GM10248 (cell line): ENCODE measurements around the gene RAC2.

Experiments used
- CTCF ChIA-PET: fragments of 300-600 bp; sonication (Branson Sonifier 250); formaldehyde crosslinking; extraction: SDS; loops from one replicate; lab custom pipeline; 2021; ENCODE audit warnings: antibody characterized with exemption; lab: Yijun Ruan, JAX
- POLR2A ChIA-PET: fragments of 350-650 bp; sonication (Branson Sonifier 250); formaldehyde crosslinking; extraction: SDS; loops from one replicate; lab custom pipeline; 2020; ENCODE audit warnings: antibody characterized with exemption; lab: Yijun Ruan, JAX
- DNase-seq: peaks from one replicate; pipeline ENCODE4 v3.0.0; 2012; ENCODE audit errors: extremely low spot score
- TF ChIP-seq, protein P1 (sequence below): IDR thresholded peaks from 2 replicates; pipeline ENCODE4 v1.5.1; 2012; ENCODE audit warnings: mild to moderate bottlenecking, low read depth; ENCODE audit errors: extremely low read depth, missing control alignments, control extremely low read depth

Gene RAC2

GRCh38 chr22:37244922-37245722, 1.1 kb upstream of the RAC2 start:
- DNase-seq = peak; percentile 56
- POLR2A ChIA-PET = interaction anchor here (0.5 to 0.6 kb wide), 2 partner anchors 85 to 109 kb away, joined by 3 to 4 read pairs; no protein-coding TSS in a partner anchor
- TF ChIP-seq, protein P1, sequence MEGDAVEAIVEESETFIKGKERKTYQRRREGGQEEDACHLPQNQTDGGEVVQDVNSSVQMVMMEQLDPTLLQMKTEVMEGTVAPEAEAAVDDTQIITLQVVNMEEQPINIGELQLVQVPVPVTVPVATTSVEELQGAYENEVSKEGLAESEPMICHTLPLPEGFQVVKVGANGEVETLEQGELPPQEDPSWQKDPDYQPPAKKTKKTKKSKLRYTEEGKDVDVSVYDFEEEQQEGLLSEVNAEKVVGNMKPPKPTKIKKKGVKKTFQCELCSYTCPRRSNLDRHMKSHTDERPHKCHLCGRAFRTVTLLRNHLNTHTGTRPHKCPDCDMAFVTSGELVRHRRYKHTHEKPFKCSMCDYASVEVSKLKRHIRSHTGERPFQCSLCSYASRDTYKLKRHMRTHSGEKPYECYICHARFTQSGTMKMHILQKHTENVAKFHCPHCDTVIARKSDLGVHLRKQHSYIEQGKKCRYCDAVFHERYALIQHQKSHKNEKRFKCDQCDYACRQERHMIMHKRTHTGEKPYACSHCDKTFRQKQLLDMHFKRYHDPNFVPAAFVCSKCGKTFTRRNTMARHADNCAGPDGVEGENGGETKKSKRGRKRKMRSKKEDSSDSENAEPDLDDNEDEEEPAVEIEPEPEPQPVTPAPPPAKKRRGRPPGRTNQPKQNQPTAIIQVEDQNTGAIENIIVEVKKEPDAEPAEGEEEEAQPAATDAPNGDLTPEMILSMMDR = no peak
- CTCF ChIA-PET = interaction anchor here (1.2 to 16.0 kb wide), 7 partner anchors 10 to 44 kb away, joined by 3 to 195 read pairs (median 5); no protein-coding TSS in a partner anchor

DNA sequence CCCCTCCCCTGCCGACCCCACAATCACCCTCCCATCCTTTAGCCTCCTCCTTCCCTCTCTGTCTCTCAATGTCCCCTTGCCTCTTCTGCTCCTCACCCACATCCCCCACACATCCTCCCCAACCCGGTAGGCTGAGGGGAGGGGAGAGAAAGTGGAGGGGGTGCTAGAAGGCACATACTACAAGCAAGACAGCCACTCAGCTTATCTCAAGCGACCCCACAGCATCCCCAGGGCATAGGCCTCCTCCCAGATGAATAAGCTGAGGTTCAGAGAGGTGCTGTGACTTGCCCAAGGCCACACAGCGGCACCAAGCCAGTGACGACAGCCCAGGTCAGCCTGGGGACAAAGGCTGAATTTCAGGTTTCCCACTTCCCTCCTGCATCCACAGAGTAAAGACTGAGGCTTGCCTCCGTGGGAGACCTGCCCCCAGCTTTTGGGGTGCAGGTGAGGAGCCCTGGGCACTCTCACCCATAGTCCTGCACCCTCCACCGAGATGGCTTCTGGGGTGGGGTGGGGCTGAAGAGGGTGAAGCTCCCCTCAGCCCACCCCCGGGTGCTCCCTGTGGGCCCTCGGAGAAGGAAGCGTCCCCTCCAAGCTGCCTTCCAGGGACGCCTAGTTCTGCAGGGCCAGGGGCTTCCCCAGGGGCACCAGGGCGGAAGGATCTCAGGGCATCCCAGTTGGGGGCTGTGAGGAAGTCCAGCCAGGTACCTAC, 511 bp downstream of the RAC2 start:
- no peak for DNase-seq
- POLR2A ChIA-PET = interaction anchor here (2.2 kb wide), 1 partner anchor 13 kb away, joined by 13 read pairs; no protein-coding TSS in a partner anchor
- TF ChIP-seq, protein P1 = no peak
- CTCF ChIA-PET = interaction anchor here (0.9 to 16.0 kb wide), 13 partner anchors 11 to 215 kb away, joined by 3 to 195 read pairs (median 5); no protein-coding TSS in a partner anchor

DNA sequence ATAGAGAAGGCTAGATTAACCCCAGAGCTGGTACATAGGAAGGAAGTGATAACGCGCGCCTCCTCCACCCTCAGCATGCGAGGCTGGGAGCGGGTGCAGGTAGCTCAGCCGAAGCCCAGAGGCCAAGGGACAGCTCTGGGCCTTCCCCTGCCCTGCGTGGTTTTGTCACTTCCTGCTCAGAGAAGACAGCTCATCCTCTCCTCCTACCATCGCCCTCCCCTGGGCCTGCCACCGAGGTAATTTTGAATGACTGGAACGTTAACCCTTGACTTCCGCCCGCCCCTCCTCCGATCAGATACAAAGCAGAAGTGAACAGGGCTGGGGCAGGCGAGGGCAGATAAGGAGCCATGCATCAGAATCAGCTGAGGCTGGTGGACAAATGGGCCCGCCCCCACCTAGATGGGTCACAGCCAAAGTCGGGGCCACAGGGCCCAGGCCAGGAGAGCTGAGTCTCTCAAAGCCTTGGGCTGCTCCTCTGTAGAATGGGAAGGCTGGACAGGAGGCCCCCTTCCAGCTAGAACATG, 1.6 kb downstream of the RAC2 start:
- peak; percentile 91 for DNase-seq
- POLR2A ChIA-PET = interaction anchor here (0.8 to 2.2 kb wide), 6 partner anchors 9 to 67 kb away, joined by 3 to 13 read pairs (median 4); no protein-coding TSS in a partner anchor
- CTCF ChIA-PET = interaction anchor here (0.7 to 16.0 kb wide), 13 partner anchors 10 to 387 kb away, joined by 3 to 195 read pairs (median 5); no protein-coding TSS in a partner anchor
- TF ChIP-seq, protein P1 = no peak

- ChIA-PET POLR2A (interaction anchor here (0.9 to 2.2 kb wide), 5 partner anchors 9 to 68 kb away, joined by 3 to 13 read pairs (median 4); no protein-coding TSS in a partner anchor), CTCF (interaction anchor here (0.7 to 16.0 kb wide), 10 partner anchors 11 to 386 kb away, joined by 3 to 195 read pairs (median 6); no protein-coding TSS in a partner anchor)
- TF ChIP-seq, protein P1 = no peak
- no peak for DNase-seq
Observed at GRCh38 chr22:37241351-37242142, 2.5 kb downstream of the RAC2 start.

GRCh38 chr22:37240941-37241320, 3.1 kb downstream of the RAC2 start:
- TF ChIP-seq, protein P1 = no peak
- no peak for DNase-seq
- POLR2A ChIA-PET = no interaction called here
- CTCF ChIA-PET = interaction anchor here (1.7 to 16.0 kb wide), 4 partner anchors 11 to 40 kb away, joined by 4 to 195 read pairs (median 52); no protein-coding TSS in a partner anchor
